Smooth muscle cell (in vitro differentiated cells): ENCODE results near the gene SASS6. TPM values are rescaled to one million over a fixed set of nuclear protein-coding genes. Genes with fewer than 3 reads are reported as not detected.

Source experiments
- DNase-seq: peaks from one replicate; lab custom pipeline; 2025; ENCODE audit not compliant: unreplicated experiment; lab: John Stamatoyannopoulos, UW
- H2AFZ ChIP-seq: fragments of 200-600 bp; sonication (generic); 2 replicates; pipeline ENCODE4 v1.6.0; 2016; ENCODE audit warnings: antibody characterized with exemption, low read depth, mild to moderate bottlenecking
- H3F3A ChIP-seq: fragments of 200-600 bp; sonication (generic); 2 replicates; pipeline ENCODE4 v1.6.0; 2017; ENCODE audit warnings: antibody characterized with exemption, low read depth
- H3K27ac ChIP-seq: fragments of 200-600 bp; sonication (generic); 2 replicates; pipeline ENCODE4 v1.5.1; 2016; ENCODE audit warnings: low read depth, mild to moderate bottlenecking
- H3K27me3 ChIP-seq: fragments of 200-600 bp; sonication (generic); 2 replicates; pipeline ENCODE4 v1.6.1; 2016; ENCODE audit warnings: low read depth, mild to moderate bottlenecking
- H3K36me3 ChIP-seq: fragments of 200-600 bp; sonication (generic); 2 replicates; pipeline ENCODE4 v1.5.1; 2016; ENCODE audit warnings: low read depth
- H3K4me1 ChIP-seq: fragments of 200-600 bp; sonication (generic); 2 replicates; pipeline ENCODE4 v1.5.1; 2016; ENCODE audit warnings: low read depth
- H3K4me2 ChIP-seq: fragments of 200-600 bp; sonication (generic); 2 replicates; pipeline ENCODE4 v1.6.0; 2016; ENCODE audit warnings: mild to moderate bottlenecking
- H3K4me3 ChIP-seq: fragments of 200-600 bp; sonication (generic); 2 replicates; pipeline ENCODE4 v1.5.1; 2016; ENCODE audit warnings: mild to moderate bottlenecking
- H3K79me2 ChIP-seq: fragments of 200-600 bp; sonication (generic); 2 replicates; pipeline ENCODE4 v1.6.0; 2016; ENCODE audit warnings: low read depth, mild to moderate bottlenecking
- H3K9ac ChIP-seq: fragments of 200-600 bp; sonication (generic); 2 replicates; pipeline ENCODE4 v1.6.0; 2016; ENCODE audit warnings: low read depth
- H3K9me3 ChIP-seq: fragments of 200-600 bp; sonication (generic); replicated peaks from 2 replicates; pipeline ENCODE4 v1.5.1; 2016; ENCODE audit warnings: low read depth
- H4K20me1 ChIP-seq: fragments of 200-600 bp; sonication (generic); 2 replicates; pipeline ENCODE4 v1.6.0; 2016; ENCODE audit warnings: low read depth
- CTCF ChIP-seq: fragments of 200-600 bp; sonication (generic); IDR thresholded peaks from 2 replicates; pipeline ENCODE4 v1.5.1; 2017; ENCODE audit warnings: borderline replicate concordance, mild to moderate bottlenecking, antibody characterized with exemption; ENCODE audit not compliant: insufficient read depth, poor library complexity, severe bottlenecking
- WGBS: methylation state at CpG from one replicate; pipeline ENCODE4 v1.1.7; 2016; ENCODE audit warnings: low lambda C conversion rate; 5-methylcytosine and 5-hydroxymethylcytosine counted together
- polyA plus RNA-seq: library from polyadenylated mRNA; unstranded; fragments of >200 nt; fragmentation: Nextera tagmentation; extraction: Ambion mirVana; gene quantifications from 2 replicates; pipeline ENCODE4 v1.2.1, GENCODE V29; 2016
- total RNA-seq: library from RNA; depleted of rRNA; stranded (reverse); fragments of >200 nt; gene quantifications from 2 replicates; pipeline ENCODE4 v1.2.3, GENCODE V29; 2014

SASS6 gene
- total and polyA plus RNA-seq, 2 experiments from 2014 or later = 1.9 to 6.0 TPM

DNA sequence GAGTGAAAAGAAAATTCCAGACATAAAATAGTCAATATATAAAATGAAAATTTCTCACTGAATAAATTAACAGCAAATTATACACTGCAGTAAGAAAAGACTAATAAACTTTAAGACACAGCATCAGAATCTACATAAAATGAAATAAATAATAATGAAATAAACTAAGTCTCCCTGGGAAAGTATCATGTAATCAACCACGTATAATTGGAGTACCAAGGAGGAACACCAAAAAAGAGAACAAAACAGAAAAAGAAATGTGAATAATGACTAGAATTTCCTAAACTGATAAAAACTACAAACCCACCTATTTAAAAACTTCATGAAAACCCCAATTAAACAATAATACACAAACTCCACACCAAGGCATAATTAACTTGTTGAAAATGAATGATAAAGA is 43.6 kb downstream of the SASS6 start:
- H3K9me3 ChIP-seq = no peaks in the 10 kb centered on the region
- TF ChIP-seq CTCF = no peak
- no peak overlapping the region for H3K27ac ChIP-seq
- H3K4me2 ChIP-seq = no peak overlapping the region
- no peaks in the 10 kb centered on the region for H3K27me3 ChIP-seq
- DNase-seq = no peak
- no peak overlapping the region for H2AFZ ChIP-seq
- no peaks in the 10 kb centered on the region for H3K36me3 ChIP-seq
- 98% methylated on average over 1 of the region's 1 CpG for WGBS
- H3F3A ChIP-seq = no peaks in the 10 kb centered on the region
- H4K20me1 ChIP-seq = no peaks in the 10 kb centered on the region
- no peak overlapping the region for H3K9ac ChIP-seq
- H3K4me3 ChIP-seq = no peak overlapping the region
- no peaks in the 10 kb centered on the region for H3K4me1 ChIP-seq
- H3K79me2 ChIP-seq = no peaks in the 10 kb centered on the region

- Histone ChIP-seq H3K36me3 (no peaks in the 10 kb centered on the region), H3K79me2 (no peaks in the 10 kb centered on the region), H3K4me1 (no peaks in the 10 kb centered on the region), H3K9me3 (no peaks in the 10 kb centered on the region), H4K20me1 (no peaks in the 10 kb centered on the region), H3K27me3 (no peaks in the 10 kb centered on the region), H3K27ac (no peak overlapping the region), H2AFZ (no peak overlapping the region), H3K4me2 (no peak overlapping the region), H3K9ac (no peak overlapping the region), H3F3A (no peaks in the 10 kb centered on the region), H3K4me3 (no peak overlapping the region)
- 100% methylated on average over 1 of the region's 1 CpG for WGBS
- TF ChIP-seq CTCF = no peak
- no peak for DNase-seq
These were observed 45.3 kb downstream of the SASS6 start for GRCh38 chr1:100087396-100087795.

DNA sequence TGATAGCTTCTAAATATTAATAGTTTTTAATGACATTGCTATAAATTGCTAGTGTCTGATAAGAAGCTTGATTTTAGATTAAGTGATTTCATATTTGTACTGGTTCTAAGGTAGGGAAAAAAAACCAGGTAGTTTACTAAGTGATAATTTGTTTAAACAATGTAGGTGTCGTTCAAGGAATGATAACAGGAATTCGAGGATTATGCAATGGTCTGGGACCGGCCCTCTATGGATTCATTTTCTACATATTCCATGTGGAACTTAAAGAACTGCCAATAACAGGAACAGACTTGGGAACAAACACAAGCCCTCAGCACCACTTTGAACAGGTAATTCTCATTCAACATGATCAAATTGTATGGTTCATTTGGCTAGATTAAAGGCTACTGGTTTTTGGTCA is 52.4 kb downstream of the SASS6 start:
- Histone ChIP-seq H3K9me3 (no peaks in the 10 kb centered on the region), H3K4me1 (no peaks in the 10 kb centered on the region), H3K4me2 (no peak overlapping the region), H4K20me1 (peaks cover 17% of the 10 kb centered on the region), H3K79me2 (no peaks in the 10 kb centered on the region), H3F3A (no peaks in the 10 kb centered on the region), H3K27ac (no peak overlapping the region), H2AFZ (no peak overlapping the region), H3K27me3 (no peaks in the 10 kb centered on the region), H3K36me3 (peaks cover 29% of the 10 kb centered on the region), H3K4me3 (no peak overlapping the region), H3K9ac (no peak overlapping the region)
- DNase-seq = no peak
- 91% methylated on average over 3 of the region's 3 CpGs for WGBS
- TF ChIP-seq CTCF = no peak

DNA sequence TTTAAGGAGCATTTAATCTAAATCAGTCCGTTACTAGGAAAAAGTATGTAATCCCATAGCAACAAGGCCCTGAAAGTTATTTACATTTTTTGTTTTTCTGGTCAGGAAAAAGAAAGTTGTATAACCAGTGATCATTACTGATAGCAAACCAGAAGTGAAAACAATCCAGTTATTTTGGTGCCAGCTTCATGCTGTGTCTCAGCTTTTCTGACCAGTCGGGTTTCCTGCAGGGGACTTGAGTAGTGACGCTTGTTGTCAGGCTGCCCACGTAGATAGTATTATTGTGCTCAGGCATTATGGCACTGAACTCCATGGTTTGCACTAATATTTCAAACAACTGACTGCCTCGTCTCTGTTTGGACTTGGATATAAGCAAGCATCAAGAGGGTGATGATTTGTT is 55.2 kb downstream of the SASS6 start:
- no peak overlapping the region for H3K4me3 ChIP-seq
- 91% methylated on average over 5 of the region's 5 CpGs for WGBS
- no peak for DNase-seq
- H3K4me2 ChIP-seq = no peak overlapping the region
- no peak overlapping the region for H3K9ac ChIP-seq
- no peaks in the 10 kb centered on the region for H3K9me3 ChIP-seq
- H3K4me1 ChIP-seq = no peaks in the 10 kb centered on the region
- H2AFZ ChIP-seq = no peak overlapping the region
- H4K20me1 ChIP-seq = peaks cover 22% of the 10 kb centered on the region
- H3K79me2 ChIP-seq = no peaks in the 10 kb centered on the region
- no peak for TF ChIP-seq CTCF
- no peaks in the 10 kb centered on the region for H3K27me3 ChIP-seq
- peaks cover 3% of the 10 kb centered on the region for H3F3A ChIP-seq
- no peak overlapping the region for H3K27ac ChIP-seq
- H3K36me3 ChIP-seq = peaks cover 29% of the 10 kb centered on the region
